A549 (cell line): ENCODE results near the gene PHF21B.

Experiments used
- BHLHE40 ChIP-seq: IDR thresholded peaks from 2 replicates; pipeline ENCODE4 v1.6.1; 2012; ENCODE audit warnings: low read depth, low read length, inconsistent platforms
- KDM5A ChIP-seq: fragments of 200-600 bp; sonication (generic); IDR thresholded peaks from 2 replicates; pipeline ENCODE4 v1.6.1; 2016; ENCODE audit warnings: antibody characterized with exemption, mild to moderate bottlenecking
- RCOR1 ChIP-seq: fragments of 150-350 bp; IDR thresholded peaks from 2 replicates; pipeline ENCODE4 v1.6.1; 2014; ENCODE audit warnings: antibody characterized with exemption, low read length, low read depth
- TF ChIP-seq, protein P1 (sequence below): fragments of >200 bp; sonication (Bioruptor Twin); formaldehyde crosslinking; IDR thresholded peaks from 3 replicates; pipeline ENCODE4 v1.5.1; 2016

DNA sequence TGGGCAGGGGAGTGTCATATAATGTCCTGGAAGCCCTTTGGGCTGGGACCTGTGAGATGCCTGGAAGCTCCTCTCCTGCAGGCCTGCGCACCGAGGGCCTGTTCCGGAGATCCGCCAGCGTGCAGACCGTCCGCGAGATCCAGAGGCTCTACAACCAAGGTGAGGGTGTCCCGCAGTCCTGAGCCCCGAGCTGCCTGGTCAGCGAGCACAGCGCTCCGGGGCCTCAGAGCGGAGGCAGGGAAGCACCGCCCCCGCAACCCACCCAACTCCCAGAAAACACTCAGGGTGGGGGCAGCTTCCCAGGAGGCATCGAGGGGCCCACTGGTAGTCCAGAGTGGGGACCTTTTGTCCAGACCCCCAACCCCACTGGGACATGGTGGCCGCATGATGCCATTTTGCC lies 161.9 kb downstream of the PHF21B start:
- TF ChIP-seq RCOR1, result no peak
- TF ChIP-seq BHLHE40, result no peak
- TF ChIP-seq KDM5A, result no peak
- TF ChIP-seq, protein P1, sequence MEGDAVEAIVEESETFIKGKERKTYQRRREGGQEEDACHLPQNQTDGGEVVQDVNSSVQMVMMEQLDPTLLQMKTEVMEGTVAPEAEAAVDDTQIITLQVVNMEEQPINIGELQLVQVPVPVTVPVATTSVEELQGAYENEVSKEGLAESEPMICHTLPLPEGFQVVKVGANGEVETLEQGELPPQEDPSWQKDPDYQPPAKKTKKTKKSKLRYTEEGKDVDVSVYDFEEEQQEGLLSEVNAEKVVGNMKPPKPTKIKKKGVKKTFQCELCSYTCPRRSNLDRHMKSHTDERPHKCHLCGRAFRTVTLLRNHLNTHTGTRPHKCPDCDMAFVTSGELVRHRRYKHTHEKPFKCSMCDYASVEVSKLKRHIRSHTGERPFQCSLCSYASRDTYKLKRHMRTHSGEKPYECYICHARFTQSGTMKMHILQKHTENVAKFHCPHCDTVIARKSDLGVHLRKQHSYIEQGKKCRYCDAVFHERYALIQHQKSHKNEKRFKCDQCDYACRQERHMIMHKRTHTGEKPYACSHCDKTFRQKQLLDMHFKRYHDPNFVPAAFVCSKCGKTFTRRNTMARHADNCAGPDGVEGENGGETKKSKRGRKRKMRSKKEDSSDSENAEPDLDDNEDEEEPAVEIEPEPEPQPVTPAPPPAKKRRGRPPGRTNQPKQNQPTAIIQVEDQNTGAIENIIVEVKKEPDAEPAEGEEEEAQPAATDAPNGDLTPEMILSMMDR, result no peak
